ENCODE results near the gene DRG1.

DNA sequence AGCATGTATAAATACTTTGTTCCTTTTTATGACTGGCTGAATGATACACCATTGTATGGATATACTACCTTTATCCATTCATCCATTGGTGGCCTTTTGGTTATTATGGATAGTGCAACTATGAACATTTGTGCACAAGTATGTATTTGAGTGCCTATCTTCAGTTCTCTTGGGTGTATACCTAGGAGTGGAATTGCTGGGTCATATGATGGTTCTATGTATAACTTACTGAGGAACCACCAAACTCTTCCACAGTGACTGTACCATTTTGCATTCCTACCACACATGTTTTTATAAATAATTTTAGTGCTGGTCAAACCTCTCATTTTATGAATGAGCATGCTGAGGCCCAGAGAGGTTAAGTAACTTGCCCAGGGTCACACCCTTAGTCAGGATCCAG lies 49.4 kb upstream of the DRG1 start:
- TF ChIP-seq NFRKB (IDR thresholded peaks at IDR 0.05) (no peak), FOXA1 (IDR thresholded peaks at IDR 0.05) (no peak)
